Tibial artery (tissue), 4 donors: ENCODE data around the gene ADAMTSL1.

Experiments
- DNase-seq, 2 donors: peaks; one replicate each; pipeline ENCODE4 v3.0.0-alpha.2; 2019
- H3K27ac ChIP-seq, 2 donors: fragments of 200-600 bp; sonication (generic) in 1 of 2; 1 replicate in 1 of 2; 2 replicates in 1 of 2; pipeline ENCODE4 v1.5.1; 2018 to 2019; ENCODE audit warnings: mild to moderate bottlenecking in 1 of 2
- H3K27me3 ChIP-seq, 2 donors: fragments of 200-600 bp; sonication (generic) in 1 of 2; one replicate each; pipeline versions ENCODE4 v1.5.1 to v1.6.0; 2016 to 2019
- H3K36me3 ChIP-seq, 3 donors: fragments of 200-600 bp; sonication (generic) in 2 of 3; one replicate each; pipeline ENCODE4 v1.5.1; 2016 to 2019; ENCODE audit warnings: mild to moderate bottlenecking in 2 of 3
- H3K4me1 ChIP-seq, 4 donors: fragments of 200-600 bp; sonication (generic) in 2 of 4; 1 replicate in 3 of 4; 2 replicates in 1 of 4; pipeline ENCODE4 v1.5.1; 2016 to 2019
- H3K4me3 ChIP-seq, 2 donors: fragments of 200-600 bp; sonication (generic) in 1 of 2; 1 replicate in 1 of 2; 2 replicates in 1 of 2; pipeline ENCODE4 v1.5.1; 2018 to 2019; ENCODE audit warnings: mild to moderate bottlenecking in 2 of 2
- H3K9me3 ChIP-seq, 3 donors: fragments of 200-600 bp; sonication (generic) in 1 of 3; one replicate each; pipeline ENCODE4 v1.5.1; 2016 to 2019
- CTCF ChIP-seq, 2 experiments: fragments of 200-600 bp in 1 of 2; fragments of 450-650 bp in 1 of 2; IDR thresholded peaks; one replicate each; pipeline ENCODE4 v1.5.1; 2017 to 2019; ENCODE audit warnings: antibody characterized with exemption in 2 of 2, mild to moderate bottlenecking in 1 of 2, moderate library complexity in 1 of 2
- intact Hi-C: fragments of 100-400 bp; cut with DNase I; formaldehyde crosslinking; loops from one replicate; pipeline ENCODE4 v1.15.0; 2023; ENCODE audit warnings: low total_unique reads

Gene ADAMTSL1

GRCh38 chr9:18829066-18829465 is 355.1 kb downstream of the ADAMTSL1 start:
- Histone ChIP-seq H3K4me3 (no peak overlapping the region), H3K27me3 (no peaks in the 10 kb centered on the region), H3K36me3 (no peaks in the 10 kb centered on the region), H3K4me1 (peaks cover 0 to 13% (median 5%) of the 10 kb centered on the region in 4 donors), H3K27ac (no peak overlapping the region), H3K9me3 (no peaks in the 10 kb centered on the region)
- no peak for TF ChIP-seq CTCF (IDR thresholded peaks at IDR 0.05)
- intact Hi-C loops: no loop called here
- DNase-seq: no peak

DNA sequence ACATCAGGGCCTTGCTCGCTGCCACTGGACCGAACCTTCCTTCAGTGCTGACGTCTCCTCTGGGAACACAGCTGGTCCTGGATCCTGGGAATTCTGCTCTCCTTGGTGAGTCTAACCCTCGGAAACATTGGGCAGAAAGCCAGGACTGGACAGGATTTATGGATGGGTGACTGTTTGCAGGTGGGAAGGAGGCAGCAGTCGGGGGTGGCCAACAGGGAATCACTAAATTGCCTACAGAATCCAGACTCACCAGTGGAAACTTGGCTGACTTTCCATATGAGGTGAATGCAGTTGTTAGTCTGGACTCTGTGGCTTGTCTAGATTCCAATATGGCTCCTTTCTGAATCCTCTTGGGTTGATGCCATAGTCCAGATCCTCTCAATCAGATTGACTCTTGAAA is 355.9 kb downstream of the ADAMTSL1 start:
- Histone ChIP-seq H3K4me1 (peaks cover 0 to 11% (median 3%) of the 10 kb centered on the region in 4 donors), H3K27ac (no peak overlapping the region), H3K27me3 (no peaks in the 10 kb centered on the region), H3K4me3 (no peak overlapping the region), H3K9me3 (no peaks in the 10 kb centered on the region), H3K36me3 (no peaks in the 10 kb centered on the region)
- DNase-seq: no peak
- intact Hi-C loops: no loop called here
- no peak for TF ChIP-seq CTCF (IDR thresholded peaks at IDR 0.05)

DNA sequence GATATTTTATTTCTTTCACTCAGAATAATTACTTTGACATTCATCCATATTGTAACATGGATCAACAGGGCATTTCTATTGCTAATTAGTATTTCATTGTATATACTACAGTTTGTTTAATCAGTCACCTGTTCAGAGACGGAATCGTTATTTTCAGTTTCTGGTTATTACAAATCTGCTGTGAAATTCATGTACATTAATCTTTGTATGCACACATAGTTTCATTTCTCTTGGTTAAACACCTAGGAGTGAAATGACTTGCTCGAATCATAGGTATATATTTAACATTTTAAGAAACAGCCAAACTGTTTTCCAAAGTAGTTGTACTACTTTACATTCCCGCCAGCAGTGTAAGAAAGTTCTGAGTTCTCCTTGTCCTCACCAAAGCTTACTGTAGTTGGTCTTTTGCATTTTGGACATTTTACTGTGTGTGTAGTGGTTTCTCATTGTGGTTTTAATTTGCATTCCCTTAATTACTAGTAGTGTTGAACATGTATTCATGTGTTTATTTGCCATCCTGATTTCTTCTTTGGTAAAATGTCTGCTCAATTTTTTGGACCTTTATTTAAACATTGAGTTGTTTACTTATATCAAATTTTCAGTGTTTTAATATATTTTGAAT is 360.9 kb downstream of the ADAMTSL1 start:
- Histone ChIP-seq H3K36me3 (no peaks in the 10 kb centered on the region), H3K27me3 (no peaks in the 10 kb centered on the region), H3K4me1 (no peaks in the 10 kb centered on the region), H3K9me3 (no peaks in the 10 kb centered on the region), H3K27ac (no peak overlapping the region), H3K4me3 (no peak overlapping the region)
- TF ChIP-seq CTCF (IDR thresholded peaks at IDR 0.05): no peak
- intact Hi-C loops: no loop called here
- DNase-seq: no peak

DNA sequence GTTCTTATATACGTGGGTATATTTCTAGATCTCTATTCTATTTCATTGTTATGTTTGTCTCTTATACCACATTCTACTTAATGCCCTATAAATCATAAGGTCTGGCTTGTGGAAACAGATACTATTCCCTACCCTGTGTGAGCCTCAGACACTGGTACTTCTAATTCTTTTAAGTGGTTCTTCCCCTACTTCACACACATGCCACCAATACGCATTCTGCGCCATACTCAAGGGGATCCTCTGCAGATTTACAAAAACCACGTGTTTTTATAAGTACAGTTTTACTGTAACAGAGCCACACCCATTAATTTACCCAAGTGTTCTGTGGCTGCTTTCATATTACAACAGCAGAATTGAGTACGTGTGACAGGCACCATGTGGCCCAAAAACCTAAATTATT is 363.4 kb downstream of the ADAMTSL1 start:
- no peaks in the 10 kb centered on the region for H3K27me3 ChIP-seq
- H3K4me1 ChIP-seq: no peaks in the 10 kb centered on the region
- no peaks in the 10 kb centered on the region for H3K9me3 ChIP-seq
- no peak for TF ChIP-seq CTCF (IDR thresholded peaks at IDR 0.05)
- intact Hi-C loops: no loop called here
- H3K36me3 ChIP-seq: no peaks in the 10 kb centered on the region
- no peak for DNase-seq
- H3K4me3 ChIP-seq: no peak overlapping the region
- H3K27ac ChIP-seq: no peak overlapping the region

DNA sequence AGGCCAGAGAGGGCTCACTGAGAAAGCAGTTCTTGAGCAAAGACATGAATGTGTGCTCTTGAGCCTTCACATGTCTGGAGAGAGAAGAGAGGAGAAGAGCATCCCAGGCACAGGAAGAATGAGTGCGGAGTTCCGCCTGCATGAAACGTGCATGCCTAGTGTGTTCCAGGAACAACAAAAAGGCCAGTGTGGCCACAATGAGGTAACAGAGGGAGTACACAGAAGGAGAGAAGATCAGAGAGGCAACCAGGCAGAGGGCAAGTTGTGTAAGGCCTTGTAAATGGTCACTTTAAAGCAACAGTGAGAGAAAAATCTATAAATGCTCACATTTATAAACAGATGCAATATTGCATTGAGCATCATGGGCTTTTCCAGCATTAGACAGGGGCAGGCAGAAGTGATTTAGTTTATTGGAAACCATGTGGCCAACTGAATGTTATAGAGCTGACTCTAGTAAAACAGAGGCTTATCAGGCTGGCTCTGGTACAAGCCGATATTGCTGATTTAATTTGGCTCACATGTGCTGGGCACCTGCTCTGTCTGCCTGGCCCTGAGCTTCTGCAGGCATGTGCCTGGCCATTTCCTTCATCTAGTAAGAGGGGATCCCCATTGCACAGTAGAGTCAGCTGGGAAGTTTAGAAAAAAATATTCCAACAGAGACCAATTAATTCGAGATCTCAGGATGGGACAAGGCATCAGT is 373.8 kb downstream of the ADAMTSL1 start:
- H3K4me3 ChIP-seq: no peak overlapping the region

More for the DNA sequence above, 373.8 kb downstream of the ADAMTSL1 start:
- intact Hi-C loops: no loop called here
- Histone ChIP-seq H3K27me3 (no peaks in the 10 kb centered on the region), H3K9me3 (no peaks in the 10 kb centered on the region), H3K4me1 (peaks cover 0 to 5% (median 0%) of the 10 kb centered on the region in 4 donors), H3K36me3 (no peaks in the 10 kb centered on the region), H3K27ac (no peak overlapping the region)
- TF ChIP-seq CTCF (IDR thresholded peaks at IDR 0.05): no peak
- no peak for DNase-seq
